Measurements from ENCODE around the gene PPP2R2D. TPM values are rescaled to one million over a fixed set of nuclear protein-coding genes. Genes with fewer than 3 reads are reported as not detected.

Gene PPP2R2D
- total RNA-seq, 1 donor from 2014 or later: 30.0 TPM

GRCh38 chr10:131862548-131862947, 38.3 kb upstream of the PPP2R2D start:
- intact Hi-C loops (cut with DNase I): no loop called here
- no peak for TF ChIP-seq CTCF (IDR thresholded peaks at IDR 0.05)
- DNase-seq: no peak
- Histone ChIP-seq H3K27ac (no peak overlapping the region), H3K4me3 (no peak overlapping the region), H3K27me3 (ENCODE audit: low read depth) (peaks cover 5% of the 10 kb centered on the region), H3K4me1 (no peaks in the 10 kb centered on the region), H3K36me3 (no peaks in the 10 kb centered on the region), H3K9me3 (no peaks in the 10 kb centered on the region)
- no peak for ATAC-seq

GRCh38 chr10:131865223-131865917, 35.4 kb upstream of the PPP2R2D start:
- no peak for TF ChIP-seq CTCF (IDR thresholded peaks at IDR 0.05)
- DNase-seq: no peak
- no peak for ATAC-seq

GRCh38 chr10:131866673-131867072, 34.1 kb upstream of the PPP2R2D start:
- intact Hi-C loops (cut with DNase I): no loop called here
- no peak for DNase-seq
- Histone ChIP-seq H3K27ac (no peak overlapping the region), H3K27me3 (ENCODE audit: low read depth) (peaks cover 7% of the 10 kb centered on the region), H3K36me3 (no peaks in the 10 kb centered on the region), H3K4me3 (no peak overlapping the region), H3K4me1 (no peaks in the 10 kb centered on the region), H3K9me3 (no peaks in the 10 kb centered on the region)
- ATAC-seq: no peak
- TF ChIP-seq CTCF (IDR thresholded peaks at IDR 0.05): no peak

More at GRCh38 chr10:131865223-131865917, 35.4 kb upstream of the PPP2R2D start:
- Histone ChIP-seq H3K4me1 (no peaks in the 10 kb centered on the region), H3K36me3 (no peaks in the 10 kb centered on the region), H3K27me3 (ENCODE audit: low read depth) (peaks cover under 1% of the 10 kb centered on the region), H3K27ac (no peak overlapping the region), H3K4me3 (no peak overlapping the region), H3K9me3 (no peaks in the 10 kb centered on the region)
- intact Hi-C loops (cut with DNase I): no loop called here

- Histone ChIP-seq H3K27ac (no peak overlapping the region), H3K27me3 (ENCODE audit: low read depth) (peaks cover 23% of the 10 kb centered on the region), H3K4me1 (no peaks in the 10 kb centered on the region), H3K4me3 (no peak overlapping the region), H3K36me3 (no peaks in the 10 kb centered on the region), H3K9me3 (no peaks in the 10 kb centered on the region)
- ATAC-seq: no peak
- TF ChIP-seq CTCF (IDR thresholded peaks at IDR 0.05): no peak
- intact Hi-C loops (cut with DNase I): no loop called here
- no peak for DNase-seq
Measured at GRCh38 chr10:131868436-131868835, 32.4 kb upstream of the PPP2R2D start.

GRCh38 chr10:131869344-131869743, 31.5 kb upstream of the PPP2R2D start:
- intact Hi-C loops (cut with DNase I): no loop called here
- ATAC-seq (no peak), DNase-seq (no peak)
- Histone ChIP-seq H3K27me3 (ENCODE audit: low read depth) (peaks cover 31% of the 10 kb centered on the region), H3K27ac (no peak overlapping the region), H3K4me3 (no peak overlapping the region), H3K36me3 (no peaks in the 10 kb centered on the region), H3K9me3 (no peaks in the 10 kb centered on the region), H3K4me1 (no peaks in the 10 kb centered on the region)
- TF ChIP-seq CTCF (IDR thresholded peaks at IDR 0.05): no peak

Measured in lower lobe of right lung (tissue), 2 donors.